SIG-M5 (cell line): ENCODE measurements around the gene UPK2.
"Not testable (repeated sequence)": the region's sequence is repeated elsewhere in the genome, so short reads cannot be mapped to it uniquely, and the experiment has no call there.

Experiments
- DNase-seq: peaks from one replicate; lab custom pipeline; 2025; lab: John Stamatoyannopoulos, UW

UPK2 gene

DNA sequence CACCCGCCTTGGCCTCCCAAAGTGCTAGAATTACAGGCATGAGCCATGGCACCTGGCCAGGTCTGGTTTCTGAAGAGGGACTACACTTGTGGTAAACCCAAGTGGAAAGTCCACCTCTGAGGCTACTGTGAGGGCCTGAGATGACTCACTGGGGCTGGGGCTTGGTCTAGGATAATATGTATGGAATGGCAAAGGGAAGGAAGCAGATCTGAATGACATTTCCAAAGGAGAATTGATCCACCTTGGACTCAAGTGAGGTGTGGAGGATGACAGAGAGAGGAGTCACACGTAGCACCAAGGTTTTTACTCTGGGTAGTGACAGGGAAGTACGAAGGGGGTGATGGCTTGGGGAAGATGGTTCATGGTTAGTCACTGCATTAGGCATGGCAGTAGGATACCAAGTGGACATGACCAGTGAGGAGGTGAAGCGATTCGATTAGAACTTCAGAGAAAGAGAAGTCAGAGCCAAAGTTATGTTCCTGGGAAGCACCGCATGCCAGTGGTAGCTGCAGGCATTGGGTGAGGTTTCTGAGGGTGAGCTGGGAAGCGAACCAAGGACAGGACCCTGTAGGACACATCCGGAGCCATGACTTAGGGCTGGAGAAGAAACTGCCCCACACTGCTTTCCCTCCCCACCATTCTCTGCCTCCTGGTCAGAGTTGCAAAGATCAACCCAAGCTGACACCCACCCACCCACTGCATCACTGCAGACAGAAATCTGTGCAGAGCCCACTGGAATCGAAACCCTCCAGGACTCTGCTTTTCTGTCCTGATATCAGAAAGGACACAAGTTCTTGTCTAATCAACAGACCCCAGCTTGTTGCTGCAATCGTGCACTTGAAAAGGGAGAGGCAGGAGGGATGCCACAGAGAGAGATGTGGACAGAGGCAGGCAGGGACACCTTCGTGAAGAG is 17.4 kb upstream of the UPK2 start:
- DNase-seq = no peak

DNA sequence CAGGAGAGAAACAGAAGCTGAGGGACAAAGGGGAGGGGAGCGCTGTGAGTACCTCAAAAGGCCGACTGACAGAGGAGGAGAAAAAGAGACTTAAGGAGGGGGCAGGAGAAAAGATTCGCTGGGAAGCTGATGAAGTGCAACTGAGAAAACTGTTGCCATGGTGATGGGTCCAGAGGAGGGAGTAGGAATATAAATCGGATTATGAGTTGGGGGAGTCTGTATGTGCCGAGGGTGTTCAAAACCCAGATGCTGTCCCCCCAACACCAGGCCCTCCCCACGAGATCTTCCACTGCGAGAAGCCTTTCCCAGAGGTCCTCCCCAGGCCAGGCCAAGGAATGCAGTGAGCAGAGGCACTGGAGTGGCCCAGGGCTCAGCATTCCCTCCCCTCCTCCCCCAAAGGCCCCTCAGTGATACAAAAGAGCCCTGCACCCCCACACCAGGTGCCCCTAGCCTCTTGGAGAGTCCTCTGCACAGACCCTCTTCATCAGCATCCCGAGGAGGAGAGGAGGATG is 16.6 kb upstream of the UPK2 start:
- no peak for DNase-seq

DNA sequence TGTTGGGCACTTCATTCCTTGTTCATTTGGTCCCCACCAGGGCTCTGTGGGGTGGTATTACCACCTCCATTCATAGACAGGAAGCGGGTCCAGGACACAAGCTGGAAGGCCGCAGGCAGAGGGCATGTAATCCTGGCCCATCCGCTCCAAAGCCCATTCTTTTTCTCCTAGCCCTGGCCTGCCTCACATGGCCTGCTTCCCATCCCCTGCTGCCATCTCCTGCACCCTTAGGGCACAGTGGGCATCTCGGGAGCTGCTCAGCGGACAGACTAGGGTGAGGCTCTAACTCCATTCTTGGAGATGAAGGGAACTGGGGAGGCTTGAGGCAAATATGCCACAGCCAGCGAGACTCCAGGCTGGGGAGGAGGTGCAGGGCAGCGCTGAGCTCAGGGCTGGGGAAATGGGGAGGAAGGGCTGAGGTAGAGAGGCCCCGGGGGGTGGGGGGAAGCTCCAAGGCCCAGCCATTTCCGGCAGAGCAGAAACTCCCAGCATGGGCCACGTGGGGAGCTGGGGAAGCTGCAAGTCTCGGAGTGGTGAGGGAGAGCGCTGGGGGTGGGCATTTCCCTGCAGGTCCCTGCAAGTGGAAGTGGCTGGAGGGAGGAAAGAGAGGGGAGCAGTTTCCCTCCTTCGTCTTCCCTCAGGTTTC is 16.0 kb upstream of the UPK2 start:
- no peak for DNase-seq

DNA sequence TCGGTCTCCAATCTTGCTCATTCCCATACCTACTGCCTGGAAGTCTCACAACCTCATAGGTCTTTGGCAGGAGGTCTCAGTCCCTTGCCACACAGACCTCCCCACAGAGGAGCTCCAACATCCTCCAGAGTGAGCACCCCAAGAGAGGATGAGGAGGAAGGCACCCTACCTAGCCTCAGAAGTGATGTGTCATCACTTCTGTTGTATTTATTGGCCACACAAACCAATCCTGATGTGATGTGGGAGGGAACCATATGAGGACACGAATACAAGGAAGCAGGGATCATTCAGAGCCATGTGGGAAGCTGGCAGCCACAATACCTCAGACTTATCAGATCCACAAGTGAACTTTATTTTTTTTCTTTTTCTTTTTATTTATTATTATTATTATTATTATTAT is 9.0 kb upstream of the UPK2 start:
- DNase-seq = no peak

DNA sequence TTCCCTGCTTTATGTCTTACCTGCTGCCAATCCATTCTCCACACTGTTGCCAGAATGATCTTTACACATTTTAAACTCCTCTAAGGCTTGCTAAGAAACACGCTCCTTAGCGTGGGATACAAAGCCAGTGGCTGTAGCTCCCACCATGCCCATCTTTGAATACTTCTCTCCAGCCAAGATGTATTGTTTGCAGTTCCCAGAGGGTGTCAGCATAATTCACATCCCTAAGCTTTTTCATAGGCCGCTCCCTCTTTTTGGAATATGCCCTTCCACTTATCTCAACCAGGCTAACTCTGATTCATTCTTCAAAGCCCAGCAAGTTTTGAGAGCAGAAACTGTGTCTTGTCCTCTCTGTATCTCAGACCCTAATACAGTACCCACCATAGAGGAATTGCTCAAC is 8.1 kb upstream of the UPK2 start:
- DNase-seq = no peak

DNA sequence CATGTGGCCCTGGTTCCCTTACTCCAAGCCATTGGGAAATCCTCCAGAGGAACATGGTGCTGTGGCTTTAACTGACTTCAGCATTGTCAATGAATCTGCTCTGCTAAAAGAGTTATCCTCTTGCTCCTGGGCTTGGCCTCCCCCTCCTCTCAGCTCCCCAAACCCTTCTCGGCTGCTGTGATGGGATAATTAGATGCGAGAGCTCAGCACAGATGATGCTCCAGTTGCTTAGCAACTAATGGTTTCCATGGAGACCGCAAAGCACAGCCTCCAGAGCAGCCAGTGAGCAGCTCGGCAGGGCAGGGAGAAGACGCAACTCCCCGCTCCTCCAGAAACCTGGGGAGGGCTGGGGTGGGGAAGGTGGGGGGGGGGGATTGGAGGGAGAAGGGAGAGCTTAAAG is 2.8 kb upstream of the UPK2 start:
- DNase-seq = no peak

DNA sequence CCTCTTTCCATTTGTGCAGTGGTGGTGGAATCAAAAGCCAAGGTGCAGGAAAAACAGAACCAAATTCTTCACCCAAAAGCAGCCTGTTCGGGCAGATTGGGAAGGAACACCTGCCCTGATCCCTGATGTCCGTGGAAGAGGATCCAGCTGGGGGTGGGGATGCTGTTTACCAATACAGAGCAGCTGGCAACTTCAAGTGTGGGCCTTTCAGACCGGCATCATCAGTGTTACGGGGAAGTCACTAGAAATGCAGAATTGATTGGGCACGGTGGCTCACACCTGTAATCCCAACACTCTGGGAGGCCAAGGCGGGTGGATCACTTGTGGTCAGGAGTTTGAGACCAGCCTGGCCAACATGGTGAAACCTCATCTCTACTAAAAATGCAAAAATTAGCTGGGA is 2.1 kb upstream of the UPK2 start:
- DNase-seq = not testable (repeated sequence)

DNA sequence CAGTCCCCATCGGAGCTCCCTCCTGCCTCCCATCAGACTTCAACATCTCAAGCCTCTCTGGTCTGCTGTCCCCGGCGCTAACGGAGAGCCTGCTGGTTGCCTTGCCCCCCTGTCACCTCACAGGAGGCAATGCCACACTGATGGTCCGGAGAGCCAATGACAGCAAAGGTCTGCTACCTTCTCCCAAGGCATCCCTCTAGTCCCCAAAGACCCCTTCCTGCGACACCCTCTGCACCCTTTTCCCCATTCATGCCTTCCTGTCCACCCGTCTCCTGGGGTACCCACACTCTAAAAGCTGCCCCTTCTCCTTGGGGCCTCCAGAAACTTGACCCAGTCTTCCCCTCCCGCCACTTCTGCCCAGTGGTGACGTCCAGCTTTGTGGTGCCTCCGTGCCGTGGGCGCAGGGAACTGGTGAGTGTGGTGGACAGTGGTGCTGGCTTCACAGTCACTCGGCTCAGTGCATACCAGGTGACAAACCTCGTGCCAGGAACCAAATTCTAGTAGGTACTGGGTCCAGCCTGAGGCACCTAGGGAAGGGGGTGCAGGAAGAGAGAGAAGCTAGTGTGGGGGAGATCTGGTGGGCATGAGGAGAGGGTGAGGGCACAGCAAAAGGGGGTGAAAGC is 860 bp downstream of the UPK2 start:
- DNase-seq = no peak

DNA sequence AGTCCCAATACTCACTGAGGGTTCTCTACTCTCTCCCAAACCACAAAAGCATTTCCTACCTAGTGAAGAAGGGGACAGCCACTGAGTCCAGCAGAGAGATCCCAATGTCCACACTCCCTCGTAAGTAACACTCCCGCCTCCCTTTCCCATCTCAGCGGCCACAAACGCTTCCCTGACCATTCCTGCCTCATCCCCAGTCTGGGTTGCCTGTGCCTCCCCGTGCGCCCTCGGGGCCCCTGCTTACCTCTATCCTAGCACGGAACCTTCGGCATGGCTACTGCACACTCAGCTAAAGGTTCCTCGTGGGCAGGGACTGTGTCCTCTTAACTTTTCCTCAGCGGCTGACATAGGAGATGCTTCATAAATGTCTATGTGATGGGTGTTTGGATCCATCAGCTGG is 1.5 kb downstream of the UPK2 start:
- no peak for DNase-seq

DNA sequence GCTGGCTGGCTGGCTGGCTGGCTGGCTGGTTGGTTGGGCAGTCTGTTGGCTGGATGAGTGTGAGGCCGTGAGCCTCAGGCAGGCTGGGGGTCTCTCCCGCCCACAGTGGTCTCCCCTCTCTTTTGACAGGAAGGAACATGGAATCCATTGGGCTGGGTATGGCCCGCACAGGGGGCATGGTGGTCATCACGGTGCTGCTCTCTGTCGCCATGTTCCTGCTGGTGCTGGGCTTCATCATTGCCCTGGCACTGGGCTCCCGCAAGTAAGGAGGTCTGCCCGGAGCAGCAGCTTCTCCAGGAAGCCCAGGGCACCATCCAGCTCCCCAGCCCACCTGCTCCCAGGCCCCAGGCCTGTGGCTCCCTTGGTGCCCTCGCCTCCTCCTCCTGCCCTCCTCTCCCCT is 1.9 kb downstream of the UPK2 start:
- DNase-seq = no peak

DNA sequence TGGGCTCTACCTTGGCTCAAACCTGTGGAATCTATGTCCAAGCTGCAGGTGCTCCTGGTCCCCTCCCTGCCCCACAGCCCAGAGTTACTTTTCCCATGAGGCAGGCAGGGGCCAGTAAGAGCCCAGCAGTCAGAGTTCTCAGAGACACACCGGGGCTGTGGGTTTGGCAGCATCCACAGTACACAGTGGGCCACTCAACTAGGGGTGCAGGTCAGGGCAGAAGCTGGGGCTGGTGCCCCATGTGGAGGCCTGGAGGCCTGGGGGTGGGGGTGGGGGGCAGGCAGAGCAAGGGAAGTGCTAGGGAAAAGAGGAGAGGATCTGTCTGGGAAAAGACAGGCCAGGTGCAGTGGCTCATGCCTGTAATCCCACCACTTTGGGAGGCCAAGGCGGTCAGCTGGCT is 2.5 kb downstream of the UPK2 start:
- DNase-seq = no peak

DNA sequence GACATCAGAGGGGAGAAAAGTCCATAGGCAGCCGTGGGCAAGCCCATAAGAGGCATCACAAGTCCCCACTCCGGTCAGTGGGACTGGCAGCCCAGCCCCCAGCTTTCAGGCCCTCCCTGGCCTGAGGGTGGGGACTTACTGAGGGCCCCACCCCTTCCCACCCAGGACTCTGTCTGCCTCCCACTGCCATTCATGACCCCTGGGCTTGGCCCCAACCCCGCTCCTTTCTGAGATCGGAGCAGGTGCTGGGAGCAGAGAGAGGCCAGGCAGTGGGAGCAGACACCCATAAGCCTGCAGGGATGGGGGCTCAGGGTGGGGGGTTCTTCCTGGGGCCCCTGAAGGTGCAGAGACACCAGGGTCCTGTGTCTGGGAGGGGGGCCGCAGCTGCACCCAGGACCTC is 5.1 kb downstream of the UPK2 start:
- DNase-seq = no peak

DNA sequence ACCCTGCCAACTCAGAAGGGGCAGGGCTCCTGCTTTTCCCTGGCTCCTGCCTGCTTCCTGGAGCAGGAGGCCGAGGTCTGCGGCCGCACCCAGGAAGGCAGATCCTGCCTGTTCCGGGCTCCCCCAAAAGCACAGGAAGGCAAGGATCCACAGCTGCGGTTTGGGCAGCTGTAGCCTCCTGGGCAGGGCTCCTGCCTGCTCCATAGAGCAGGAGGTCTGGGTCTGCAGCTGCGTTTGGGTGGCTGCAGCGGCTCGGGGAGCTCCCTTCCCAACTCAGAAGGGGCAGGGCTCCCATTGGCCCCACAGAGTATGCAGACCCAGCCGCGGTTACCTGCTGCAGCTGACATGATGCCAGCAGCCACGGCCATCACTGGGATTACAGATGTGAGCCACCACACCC is 5.5 kb downstream of the UPK2 start:
- no peak for DNase-seq

DNA sequence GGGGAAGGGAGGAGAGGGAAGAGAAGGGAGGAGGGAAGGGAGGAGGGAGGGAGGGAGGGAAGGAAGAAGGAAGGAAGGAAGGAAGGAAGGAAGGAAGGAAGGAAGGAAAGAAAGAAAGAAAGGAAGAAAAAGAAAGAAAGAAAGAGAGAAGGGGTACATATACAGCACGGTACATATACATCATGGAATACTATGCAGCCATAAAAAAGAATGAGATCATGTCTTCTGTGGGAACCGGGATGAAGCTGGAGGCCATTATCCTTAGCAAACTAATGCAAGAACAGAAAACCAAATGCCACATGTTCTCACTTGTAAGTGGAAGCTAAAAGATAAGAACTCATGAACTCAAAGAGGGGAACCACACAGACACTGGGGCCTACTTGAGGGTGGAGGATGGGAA is 13.4 kb downstream of the UPK2 start:
- DNase-seq = not testable (repeated sequence)

DNA sequence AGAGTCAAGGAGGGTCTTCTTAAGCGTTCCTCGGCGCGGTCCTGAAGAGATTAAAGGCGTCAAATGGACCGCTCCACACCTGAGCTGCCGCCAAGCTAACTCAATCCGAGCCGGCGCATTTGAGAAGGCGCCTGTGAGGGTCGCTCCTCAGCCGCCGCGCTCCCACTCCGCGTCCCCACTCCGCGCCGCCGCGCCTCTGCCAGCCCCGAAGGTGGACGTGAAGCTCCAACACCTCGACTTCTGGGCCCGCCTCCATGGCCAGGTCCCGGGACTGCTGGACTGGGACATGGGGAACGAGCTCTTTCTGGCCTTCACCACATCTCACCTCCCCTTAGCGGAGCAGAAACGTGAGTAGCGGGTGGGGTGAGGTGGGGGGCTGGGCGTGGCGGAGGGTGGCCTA is 15.5 kb downstream of the UPK2 start, which contains the start of gene FOXR1:
FOXR1 (plus strand) TSS at position 116 of the 400 bp plus-strand sequence; CDS start at position 287, 171 bp downstream.
- no peak for DNase-seq

DNA sequence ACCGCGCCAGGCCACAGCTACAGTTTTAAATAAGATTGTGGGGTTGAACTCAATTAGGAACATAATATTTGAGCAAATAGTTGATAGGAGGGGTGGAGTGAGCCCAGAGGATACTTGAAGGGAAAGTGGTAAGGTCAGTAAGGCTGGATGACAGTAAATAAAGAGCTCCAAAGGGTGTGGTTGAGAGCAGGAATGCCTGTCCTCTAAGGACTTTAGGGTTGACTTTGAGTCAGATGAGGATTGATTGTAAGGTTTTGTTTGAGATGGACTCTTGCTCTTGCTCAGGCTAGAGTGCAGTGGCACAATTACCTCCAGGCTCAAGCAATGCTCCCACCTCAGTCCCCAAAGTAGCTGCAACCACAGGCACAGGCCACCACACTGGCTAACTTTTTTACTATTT is 17.9 kb downstream of the UPK2 start:
- DNase-seq = no peak

DNA sequence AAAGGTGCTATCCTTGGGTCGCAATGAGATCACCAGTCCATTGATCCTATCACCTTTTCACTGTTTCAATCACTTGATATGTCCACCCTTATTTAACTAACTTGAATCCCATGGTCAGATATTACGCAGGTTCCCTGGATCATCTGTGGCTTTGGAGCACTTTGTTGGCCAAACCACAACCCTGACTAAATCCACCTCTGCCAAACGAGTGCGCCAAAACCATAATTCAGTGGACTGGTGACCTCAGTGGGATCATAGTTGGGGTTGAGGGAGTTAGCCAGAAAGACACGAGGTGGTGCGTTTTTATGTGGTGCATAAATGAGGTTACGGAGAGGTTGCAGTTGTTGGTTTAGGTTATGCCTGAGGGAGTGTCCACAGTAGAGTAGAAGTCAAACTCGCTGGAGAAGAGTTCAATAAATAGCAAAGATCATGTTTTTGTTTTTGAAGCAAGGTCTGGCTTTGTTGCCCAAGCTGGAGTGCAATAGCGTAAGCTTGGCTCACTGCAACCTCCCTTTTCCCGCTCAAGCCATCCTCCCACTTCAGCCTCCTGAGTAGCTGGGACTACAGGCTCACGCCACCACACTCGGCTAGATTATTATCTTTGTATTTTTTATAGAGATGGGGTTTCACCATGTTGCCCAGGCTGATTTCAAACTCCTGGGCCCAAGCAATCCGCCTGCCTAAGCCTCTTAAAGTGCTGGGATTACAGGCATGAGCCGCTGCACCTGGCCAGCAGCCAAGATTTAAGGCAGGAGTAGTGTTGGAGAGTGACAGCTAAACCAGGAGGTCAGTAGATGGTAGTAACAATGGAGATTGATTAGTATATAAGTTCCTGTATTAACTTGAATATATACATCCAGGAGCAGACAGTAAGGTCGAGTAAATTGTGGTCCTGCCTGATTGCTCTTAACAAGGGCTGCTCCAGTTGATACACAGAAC is 19.9 kb downstream of the UPK2 start:
- DNase-seq = no peak

DNA sequence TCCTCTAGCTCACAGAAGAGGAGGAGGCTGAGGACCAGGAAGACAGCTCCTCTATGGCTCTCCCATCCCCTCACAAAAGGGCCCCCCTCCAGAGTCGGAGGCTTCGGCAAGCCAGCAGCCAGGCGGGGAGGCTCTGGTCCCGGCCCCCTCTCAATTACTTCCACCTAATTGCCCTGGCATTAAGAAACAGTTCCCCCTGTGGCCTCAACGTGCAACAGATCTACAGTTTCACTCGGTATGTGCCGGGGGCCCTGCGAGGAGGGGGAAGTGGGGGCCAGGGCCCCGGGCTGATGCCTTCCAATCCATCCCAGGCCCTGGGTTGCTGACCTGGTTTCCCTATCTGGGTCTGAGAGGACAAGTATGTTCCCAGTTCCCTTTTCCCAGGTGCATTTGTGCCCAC is 23.3 kb downstream of the UPK2 start:
- no peak for DNase-seq

DNA sequence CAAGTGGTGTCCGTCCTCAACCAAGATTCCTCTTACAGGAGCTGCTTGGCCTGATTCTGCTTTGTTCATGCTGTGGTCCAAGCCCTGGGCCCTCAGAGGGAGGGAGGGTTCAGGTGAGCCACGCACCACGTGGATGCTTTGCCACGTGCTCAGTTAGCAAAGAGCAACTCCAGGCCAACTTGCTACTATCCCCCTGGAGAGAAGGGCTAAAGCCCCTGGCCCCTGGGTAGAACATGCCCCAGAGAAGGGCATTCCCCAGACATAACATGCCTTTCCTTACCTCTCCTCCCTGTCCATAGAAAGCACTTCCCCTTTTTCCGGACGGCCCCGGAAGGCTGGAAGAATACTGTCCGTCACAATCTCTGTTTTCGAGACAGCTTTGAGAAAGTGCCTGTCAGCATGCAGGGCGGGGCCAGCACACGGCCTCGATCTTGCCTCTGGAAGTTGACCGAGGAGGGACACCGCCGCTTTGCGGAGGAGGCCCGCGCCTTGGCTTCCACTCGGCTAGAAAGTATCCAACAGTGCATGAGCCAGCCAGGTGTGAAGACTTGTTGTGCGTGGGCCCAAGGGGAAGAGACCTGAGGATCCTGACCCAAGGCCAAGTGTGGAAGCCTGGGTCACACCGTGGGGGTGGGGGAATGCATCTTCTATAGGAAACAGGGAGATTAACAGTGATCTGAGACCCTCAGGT is 24.2 kb downstream of the UPK2 start:
- DNase-seq = no peak

DNA sequence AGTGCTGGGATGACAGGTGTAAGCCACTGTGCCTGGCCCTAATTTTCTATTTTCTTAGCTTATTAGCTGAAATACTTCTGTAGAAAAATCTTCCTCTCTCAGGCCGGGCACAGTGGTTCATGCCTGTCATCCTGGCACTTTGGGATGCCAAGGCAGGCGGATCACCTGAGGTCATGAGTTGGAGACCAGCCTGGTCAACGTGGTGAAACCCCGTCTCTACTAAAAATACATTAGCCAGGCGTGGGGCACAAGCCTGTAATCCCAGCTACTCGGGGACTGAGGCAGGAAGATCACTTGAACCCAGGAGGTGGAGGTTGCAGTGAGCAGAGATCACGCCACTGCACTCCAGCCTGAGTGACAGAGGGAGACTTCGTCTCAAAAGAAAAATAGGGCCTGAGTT is 28.2 kb downstream of the UPK2 start:
- not testable (repeated sequence) for DNase-seq

DNA sequence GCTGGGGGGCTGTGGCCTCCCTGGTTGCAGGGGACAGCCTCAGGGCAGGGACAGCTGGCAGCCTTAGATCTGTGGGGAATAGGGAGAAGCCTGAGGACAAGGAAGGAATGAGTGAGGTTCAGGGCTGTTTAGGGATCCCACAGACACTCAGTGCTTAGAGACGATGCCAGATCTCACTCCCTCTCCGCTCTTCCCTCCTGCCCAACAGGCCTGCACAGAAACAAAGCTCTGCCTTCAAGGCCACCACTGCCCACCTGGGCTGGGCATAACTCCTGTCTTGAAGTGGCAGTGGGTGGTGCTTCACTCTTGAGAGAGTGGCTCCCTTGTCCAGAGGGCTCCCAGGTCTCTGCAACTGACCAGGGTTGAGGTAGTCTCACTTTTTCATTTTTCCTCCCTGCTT is 28.7 kb downstream of the UPK2 start:
- no peak for DNase-seq
